HG03025 (cell line): Measurements from ENCODE around the gene CD244.
"Not testable (repeated sequence)": the region's sequence is repeated elsewhere in the genome, so short reads cannot be mapped to it uniquely, and the experiment has no call there.

Experiments used
- ATAC-seq: cut with Tn5 transposase; IDR thresholded peaks from one replicate; pipeline ENCODE4 v1.9.1; 2021; ENCODE audit warnings: mild to moderate bottlenecking, moderate library complexity; ENCODE audit not compliant: unreplicated experiment, low FRiP score

The CD244 gene

DNA sequence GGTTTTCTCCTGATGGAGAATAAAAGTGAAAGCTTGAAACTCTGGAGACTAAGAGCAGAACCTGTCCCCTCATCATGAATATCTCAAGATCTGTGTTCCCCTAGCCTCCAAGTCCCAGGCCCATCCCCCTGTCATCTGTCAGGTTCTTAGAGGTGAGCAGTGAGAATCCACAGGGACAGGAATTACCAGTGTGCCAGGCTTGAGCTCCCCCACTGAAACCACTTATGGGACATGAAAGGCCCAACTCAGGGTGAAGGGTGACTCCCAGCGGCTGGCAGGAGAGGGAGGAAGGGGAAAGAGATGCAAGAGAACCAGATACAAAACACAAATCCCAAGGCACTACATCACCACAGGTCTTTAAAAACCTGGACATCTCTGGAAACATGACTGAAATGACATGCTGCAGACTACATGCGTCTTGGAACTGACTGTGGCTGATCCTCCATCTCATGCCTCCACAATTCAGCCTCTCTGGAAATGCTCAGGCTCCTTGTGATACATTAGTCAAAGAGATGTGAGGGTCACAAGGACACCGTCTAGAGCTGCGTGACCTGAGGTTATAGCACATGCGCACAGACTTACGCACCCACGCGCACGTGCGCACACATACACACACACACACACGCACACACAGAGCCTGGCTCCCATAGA lies 73.5 kb downstream of the CD244 start:
- ATAC-seq: no peak

DNA sequence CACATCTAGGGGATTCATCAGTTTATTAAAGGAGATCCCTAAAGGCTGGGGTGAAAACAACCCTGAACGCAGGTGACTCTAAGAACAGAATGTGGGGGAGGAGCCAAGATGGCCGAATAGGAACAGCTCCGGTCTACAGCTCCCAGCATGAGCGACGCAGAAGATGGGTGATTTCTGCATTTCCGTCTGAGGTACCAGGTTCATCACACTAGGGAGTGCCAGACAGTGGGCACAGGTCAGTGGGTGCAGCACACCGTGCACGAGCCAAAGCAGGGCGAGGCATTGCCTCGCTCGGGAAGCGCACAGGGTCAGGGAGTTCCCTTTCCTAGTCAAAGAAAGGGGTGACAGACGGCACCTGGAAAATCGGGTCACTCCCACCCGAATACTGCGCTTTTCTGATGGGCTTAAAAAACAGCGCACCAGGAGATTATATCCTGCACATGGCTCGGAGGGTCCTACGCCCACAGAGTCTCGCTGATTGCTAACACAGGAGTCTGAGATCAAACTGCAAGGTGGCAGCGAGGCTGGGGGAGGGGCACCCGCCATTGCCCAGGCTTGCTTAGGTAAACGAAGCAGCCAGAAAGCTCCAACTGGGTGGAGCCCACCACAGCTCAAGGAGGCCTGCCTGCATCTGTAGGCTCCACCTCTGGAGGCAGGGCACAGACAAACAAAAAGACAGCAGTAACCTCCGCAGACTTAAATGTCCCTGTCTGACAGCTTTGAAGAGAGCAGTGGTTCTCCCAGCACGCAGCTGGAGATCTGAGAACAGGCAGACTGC lies 79.5 kb downstream of the CD244 start:
- not testable (repeated sequence) for ATAC-seq

DNA sequence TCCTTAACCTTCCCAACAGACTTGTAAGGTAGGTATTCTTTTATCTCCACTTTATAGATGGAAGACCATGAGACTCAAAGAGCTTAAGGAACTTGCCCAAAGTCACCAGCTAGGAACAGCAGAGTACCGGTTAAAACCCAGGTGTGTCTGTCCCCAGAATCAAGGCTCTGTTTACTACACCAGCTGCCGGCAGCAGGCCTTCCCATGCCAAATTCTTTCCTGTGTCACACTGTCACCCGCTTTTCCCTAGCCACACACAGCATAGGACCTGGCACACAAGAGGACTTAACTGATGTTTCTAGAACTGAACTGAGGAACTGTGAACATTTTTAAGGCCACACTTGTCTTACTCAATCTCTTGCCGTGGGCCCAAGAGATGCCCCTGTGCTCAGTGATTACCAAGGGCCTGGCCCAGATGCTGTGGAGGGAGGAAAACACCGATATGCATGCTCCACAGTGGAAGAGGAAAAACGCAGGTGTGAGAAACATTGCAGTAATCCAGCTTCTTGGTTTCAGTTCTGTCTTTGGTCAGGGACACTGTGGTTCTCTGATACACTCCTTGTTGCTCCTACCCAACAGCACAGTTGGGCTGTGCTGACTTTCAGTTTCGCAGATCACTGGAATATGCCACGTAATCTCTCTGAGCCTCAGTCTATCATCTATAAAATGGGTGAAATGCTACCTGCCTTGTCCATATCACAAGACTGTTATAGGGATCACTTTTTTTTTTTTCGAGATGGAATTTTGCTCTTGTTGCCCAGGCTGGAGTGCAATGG lies 80.6 kb downstream of the CD244 start:
- no peak for ATAC-seq

GRCh38 chr1:160781186-160781766 lies 81.4 kb downstream of the CD244 start:
- no peak for ATAC-seq

GRCh38 chr1:160780398-160780755 lies 82.3 kb downstream of the CD244 start:
- no peak for ATAC-seq
